ENCODE measurements around the gene NELFA. TPM values are rescaled to one million over a fixed set of nuclear protein-coding genes. Genes with fewer than 3 reads are reported as not detected.

Gene NELFA
- total RNA-seq, 1 experiment from 2014 or later = 17.3 TPM

DNA sequence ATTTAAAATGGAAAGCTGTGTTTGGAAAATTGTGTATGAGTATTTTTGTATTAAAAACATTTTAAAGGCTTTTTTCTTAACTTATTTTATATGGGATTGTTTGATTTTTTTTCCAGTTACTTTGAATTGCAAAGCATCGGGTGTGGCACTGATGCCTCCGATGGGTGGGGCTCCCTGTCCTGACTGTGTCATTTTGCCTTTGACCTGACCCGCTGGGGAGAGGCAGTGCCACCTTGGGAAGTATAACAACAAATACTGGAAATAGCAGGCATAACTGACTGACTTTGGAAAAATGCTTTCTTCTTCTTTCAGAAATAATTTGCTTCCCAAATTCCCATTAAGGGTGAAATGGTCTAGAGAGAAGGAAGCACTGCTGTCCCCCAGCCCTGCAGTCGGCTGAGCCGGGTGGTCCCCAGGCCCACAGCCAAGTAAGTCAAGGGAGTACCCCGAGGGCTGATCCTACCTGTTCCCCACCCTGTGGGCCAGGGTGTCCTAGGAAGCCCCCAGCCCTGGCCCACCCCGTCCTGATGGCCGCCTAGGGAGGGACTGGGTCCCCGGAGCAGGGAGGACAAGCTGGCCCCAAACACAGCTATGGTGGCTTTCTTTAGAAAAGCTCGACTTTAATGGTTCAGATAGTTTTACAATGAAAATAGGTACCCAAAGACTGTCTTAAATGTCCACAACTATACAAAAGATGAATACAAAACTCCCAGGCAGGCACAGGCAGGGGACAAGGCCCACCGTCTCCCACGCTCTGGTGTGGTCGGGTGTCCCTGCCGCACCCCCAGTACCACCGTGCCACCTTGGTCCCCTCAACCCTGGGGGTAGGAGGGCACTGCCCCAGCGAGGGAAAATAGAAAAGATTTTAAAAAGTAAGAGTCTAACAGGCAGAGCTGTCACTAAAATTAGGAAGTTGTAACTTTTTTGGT is 26.4 kb downstream of the NELFA start:
- no peak for DNase-seq (ENCODE audit: low read depth)

DNA sequence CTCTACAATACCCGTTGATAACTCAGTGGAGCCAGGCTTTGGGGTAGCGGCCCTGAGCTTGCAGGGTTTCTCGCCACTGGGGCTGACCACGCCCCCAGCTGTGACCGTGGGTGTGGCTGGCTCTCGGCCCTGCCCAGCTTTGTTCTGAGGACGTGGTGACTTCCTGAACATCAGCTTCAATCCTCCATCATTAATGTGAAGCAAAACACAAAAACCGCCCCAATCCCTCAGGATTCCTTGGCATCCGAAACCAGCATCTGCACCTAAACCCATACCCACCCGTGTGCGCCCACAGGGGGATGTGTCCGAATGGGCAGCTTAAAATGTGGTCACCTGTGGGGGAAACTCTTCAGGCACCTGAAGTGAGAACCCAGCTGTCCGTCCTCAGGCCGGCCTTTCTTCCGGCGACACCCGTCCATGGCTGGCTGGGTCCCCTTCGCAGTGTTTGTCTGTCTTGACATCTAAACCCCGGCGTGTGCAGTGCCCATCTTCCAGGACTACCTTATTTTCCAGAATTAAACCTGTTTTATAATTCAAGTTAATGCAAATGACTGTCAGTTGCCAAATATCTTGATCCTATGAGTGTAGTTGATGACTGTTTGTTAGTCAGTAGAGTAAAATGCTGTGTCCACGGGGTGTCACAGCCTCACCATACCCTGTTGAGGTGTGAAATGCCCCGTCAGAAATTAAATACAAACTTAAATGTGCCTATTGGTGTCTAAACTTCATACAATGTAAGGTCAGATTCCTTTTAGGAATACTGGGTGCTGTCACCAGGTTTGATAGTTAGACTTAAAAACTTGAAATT is 27.3 kb downstream of the NELFA start:
- peak; percentile 29 for DNase-seq (ENCODE audit: low read depth)

DNA sequence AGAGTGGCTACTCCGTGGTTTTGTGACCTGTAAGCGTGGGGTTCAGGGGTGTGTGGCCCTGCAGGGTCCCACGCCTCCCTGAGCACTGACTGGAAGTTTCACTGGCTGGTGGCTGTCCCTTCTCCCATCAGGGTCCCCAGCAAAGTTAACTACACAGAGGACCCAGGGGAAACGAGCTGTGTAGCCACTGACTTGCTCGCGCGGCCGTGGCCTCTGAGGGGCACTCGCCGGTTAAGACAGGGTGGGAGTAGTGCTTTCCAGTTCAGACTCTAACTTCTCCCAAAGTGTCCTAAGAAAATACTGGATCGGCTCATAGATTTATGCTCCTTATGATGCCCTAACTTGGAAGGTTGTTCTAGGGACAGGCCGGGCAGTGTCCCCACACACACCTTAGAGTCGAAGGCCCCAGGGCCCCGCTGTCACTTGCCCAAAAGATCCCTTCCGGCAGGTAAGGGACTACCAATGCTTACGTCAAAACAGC is 28.2 kb downstream of the NELFA start:
- no peak for DNase-seq (ENCODE audit: low read depth)

DNA sequence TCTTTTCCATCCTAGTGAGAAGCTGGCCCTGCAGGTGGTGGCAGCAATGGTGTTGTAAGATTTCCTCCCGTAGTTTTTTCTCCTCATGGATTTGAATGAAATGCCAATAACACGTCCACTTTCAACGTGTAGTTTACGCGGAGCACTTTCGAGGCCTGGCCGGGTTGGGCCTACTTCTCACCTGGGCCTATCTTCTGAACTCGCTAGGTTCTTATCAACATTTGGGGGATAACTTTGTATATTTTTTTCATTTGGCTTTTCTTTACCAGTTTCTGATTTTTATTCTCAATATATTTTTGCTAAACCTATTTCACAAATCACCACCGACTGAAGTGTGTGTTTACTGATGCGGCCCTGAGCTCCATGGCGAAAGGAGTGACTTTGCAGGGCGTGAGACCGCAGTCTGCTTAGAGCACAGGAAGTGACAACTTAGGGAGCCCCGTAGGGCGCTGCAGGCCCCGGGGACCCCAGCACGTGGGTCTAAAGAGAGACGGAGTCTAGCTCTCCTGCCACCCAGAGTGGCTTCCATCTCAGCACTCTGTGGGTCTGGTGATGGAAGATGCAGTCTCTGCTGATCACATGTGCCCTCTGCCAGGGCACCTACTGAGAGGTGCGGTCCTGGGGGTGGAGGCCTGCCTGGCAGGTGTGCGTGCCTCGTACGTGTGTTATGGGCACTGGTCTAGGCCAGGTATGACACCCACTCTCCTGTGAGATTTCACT is 29.1 kb downstream of the NELFA start:
- DNase-seq (ENCODE audit: low read depth) = no peak

DNA sequence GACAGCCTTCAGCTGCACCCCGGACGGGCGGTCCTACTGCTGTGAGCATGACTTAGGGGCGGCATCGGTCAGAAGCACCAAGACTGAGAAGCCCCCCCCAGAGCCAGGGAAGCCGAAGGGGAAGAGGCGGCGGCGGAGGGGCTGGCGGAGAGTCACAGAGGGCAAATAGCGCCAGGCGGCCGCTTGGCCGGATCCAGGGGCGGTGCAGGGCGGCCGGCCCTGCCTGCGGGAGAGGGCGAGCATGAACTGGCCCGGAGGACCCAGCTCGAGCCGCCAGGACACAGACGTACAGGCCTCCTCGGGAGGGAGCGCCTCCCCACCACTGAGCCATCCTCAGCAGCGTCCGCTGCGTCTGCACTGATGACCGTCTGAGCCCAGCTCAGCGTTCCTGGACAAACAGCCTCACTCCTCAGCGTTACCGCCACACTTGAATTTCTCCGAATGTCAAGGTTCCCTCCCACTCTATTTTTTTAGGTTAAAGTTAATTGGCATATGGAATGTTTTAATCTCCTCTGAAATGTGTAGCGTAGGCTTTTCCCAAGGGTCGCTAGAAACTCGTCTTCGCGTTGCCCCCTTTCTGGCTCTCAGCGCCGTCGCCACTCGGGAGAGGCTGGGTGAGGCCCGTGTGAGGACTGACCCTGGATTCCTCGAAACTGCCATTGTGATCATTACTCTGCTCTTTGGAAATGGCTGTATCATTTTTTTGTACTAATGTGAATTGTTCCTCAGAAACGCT is 29.9 kb downstream of the NELFA start:
- DNase-seq (ENCODE audit: low read depth) = no peak

DNA sequence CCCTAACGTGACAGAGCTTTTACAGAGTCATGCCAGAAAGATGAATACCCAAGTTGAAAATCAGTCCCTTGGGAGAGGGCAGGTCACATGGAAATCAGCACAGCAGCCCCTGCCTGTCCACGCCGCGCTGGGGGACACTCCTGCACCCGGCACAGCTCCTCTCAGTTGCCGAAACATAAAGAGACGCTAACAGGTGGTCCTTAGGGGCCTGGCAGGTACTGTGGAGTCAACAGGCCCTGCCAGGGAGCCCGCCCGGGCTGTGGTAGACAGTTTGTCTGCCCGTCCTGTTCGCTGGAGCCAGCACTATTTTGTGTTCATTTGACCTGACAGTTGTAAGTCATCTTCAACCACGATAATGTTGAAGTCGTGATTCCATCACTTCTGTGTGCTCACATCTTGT is 30.5 kb downstream of the NELFA start:
- DNase-seq (ENCODE audit: low read depth) = no peak

DNA sequence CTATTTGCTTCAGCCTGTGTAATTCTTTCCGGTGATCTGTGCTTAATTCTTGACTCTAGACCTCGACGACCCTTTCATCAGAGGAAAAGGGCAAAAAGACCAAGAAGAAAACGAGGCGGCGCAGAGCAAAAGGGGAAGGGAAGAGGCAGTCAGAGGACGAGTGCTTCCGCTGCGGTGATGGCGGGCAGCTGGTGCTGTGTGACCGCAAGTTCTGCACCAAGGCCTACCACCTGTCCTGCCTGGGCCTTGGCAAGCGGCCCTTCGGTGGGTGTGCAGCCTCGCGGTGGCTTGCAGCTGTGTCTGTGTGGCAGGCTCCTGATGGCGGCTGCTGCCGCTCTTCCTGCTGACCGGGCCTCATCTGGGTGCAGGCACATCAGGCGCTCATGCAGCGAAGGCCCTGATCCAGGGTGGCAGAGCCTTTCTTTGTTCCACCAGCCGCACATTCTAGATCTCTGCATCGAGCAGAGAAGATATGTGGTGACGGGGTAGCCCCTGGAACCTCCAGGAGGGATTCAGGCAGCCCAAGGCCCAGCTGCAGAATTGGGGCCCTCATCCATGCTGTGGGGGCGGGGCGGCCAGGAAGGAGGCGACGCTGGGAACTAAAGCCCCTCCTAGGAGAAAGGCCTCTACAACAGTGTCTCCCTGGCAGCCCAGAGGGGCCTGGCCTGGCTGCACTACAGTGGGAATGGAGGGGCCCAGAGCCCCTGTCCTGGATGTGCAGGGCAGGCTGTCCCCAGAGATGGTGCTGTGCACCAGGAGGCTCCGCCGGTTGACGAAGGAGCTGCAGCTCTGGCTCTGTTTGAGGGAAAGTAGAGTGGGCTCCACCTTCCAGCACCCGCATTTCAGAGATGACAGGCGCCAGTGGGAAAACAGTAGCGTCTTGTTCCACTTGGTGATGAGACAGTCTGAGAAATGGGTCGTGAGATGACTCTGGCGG is 32.1 kb downstream of the NELFA start:
- no peak for DNase-seq (ENCODE audit: low read depth)

DNA sequence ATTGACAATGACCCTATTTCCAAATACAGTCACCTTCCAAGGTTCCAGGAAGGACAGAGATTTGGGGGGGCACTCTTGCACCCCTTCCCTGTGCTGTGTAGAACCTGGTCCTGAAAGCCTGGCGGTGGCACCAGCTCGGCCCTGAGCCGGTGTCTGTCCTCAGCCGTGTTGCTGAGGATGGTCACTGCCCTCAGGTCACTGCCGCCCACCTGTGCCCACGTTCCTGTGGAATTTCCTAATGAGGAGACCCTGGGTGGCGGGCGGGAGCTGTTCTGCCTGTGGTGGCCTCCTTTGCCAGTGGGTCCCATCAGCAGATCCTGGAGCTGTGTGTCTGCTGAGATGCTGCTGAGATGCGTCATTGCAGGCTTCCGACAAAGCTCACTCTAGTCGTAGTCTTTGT is 32.9 kb downstream of the NELFA start:
- DNase-seq (ENCODE audit: low read depth) = no peak

DNA sequence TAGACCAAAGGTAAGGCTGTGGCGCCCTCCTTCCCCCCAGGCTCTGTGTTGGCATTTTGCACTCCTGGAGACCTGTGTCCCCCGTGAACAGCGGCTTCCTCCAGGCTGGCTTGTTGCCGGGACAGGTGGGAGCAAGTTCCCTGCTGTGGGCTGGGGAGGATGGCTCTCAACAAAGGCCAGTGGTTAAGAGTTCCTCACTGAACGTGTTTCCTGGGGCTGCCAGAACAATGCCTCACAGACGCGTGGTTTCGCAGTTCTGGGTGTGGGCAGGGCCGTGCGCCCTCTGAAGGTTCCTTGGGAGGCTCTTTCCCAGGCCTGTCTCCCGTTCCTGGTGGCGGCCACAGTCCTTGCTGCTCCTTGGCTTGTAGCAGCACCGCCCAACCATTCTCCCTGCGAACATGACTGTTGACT is 33.4 kb downstream of the NELFA start:
- no peak for DNase-seq (ENCODE audit: low read depth)

DNA sequence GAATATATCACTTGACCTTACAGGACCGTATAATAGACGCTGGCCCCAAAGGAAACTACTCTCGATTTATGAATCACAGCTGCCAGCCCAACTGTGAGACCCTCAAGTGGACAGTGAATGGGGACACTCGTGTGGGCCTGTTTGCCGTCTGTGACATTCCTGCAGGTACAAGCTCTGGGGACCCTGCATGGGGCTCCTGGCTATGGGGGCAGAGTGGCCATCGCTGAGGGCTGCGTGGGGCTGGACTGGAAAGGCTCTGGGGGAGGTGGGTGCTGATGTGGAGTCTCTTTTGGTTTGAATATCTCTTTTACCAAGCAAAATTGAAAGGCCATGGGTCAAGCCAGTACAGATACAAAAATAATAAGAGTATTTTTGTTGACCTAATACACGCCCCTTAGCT is 33.9 kb downstream of the NELFA start:
- DNase-seq (ENCODE audit: low read depth) = no peak

DNA sequence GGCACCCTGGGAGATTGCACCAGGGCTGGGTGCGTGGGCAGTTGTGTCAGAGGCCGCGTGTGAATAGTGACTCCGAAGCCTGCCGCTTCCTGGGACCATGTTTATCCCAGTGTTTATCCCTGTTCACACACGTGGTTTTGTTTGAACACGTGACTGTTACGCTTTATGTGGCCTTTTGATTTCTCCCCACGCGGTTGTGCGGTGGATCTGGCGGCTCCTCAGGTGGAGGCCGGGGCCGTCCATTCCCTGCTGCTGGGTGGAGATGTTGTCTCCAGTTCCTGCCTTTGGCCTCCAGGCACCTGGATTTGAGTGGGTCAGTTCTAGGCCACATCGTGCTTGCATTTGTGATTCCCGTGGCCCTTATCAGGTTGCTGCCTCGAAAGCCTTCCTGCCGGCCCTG is 35.1 kb downstream of the NELFA start:
- DNase-seq (ENCODE audit: low read depth) = no peak

DNA sequence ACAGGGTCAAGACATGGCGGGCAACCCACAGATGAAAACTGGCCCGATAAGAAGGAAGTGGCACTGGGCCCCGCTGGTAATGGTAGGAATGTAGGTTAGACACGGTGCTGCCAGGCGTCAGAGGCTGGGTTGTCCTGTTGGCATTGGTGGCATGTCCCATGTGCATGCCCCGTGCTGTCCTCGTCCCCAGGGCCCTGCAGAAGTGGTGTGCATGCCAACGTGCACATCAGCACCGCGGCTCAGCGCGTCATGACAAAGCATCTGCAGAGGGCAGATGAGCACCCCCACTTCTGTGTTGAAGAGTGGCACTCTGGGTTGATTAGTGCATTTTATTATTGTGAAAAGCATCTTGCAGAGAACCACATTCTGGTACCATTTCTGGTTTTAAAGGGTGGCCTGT is 35.6 kb downstream of the NELFA start:
- no peak for DNase-seq (ENCODE audit: low read depth)

DNA sequence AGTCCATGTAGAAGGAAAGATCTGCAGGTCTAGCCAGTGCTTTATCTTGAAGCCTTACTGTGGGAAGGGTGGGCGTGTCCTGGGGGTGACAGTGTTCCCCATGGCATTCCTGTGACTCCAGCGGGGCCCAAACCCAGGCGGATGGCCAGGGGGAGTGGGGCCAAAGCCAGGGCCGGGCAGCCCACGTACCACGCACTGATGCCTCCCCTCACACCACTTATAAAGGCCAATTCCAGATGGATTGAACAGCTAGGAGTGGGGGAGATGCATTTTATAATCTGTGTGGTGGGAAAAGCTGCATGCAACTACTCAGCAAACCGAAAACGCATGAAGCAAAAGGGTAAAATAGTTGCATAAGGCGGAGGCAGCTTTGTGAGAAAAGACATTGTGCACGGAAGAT is 36.4 kb downstream of the NELFA start:
- no peak for DNase-seq (ENCODE audit: low read depth)

DNA sequence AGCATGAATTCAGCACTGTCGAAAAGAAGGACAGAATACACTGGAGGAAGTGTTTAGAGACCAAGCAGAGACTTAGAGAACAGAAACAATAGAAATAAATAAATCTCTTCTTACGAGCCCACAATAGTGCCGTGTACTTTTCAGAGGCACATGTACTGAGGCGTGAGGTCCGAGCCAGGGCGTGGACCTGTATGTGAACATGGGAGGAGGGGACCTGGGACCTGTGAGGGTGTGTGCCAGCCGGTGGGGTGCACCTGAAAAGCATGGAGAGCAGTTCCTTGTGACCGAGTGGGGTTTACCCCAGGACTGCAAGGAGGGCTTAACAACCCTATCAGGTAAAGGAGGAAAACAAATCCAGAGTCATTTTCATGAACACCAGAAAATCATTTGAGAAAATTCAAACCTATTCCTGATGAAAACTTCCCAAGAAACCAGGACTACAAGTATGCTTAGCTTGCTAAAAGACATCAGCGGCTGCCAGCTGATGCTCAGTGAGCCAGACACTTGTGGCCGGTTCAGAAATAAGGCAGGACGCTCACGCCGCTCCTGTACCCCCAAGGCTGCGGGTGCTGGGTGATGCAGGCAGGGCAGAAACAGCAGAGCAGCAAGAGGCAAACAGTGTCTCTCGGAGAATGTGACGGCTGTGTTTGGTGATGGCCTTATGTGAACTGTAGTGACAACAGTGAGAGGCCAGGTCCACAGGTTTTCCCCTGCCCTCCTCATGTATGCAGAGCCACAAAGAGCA is 37.1 kb downstream of the NELFA start:
- no peak for DNase-seq (ENCODE audit: low read depth)

DNA sequence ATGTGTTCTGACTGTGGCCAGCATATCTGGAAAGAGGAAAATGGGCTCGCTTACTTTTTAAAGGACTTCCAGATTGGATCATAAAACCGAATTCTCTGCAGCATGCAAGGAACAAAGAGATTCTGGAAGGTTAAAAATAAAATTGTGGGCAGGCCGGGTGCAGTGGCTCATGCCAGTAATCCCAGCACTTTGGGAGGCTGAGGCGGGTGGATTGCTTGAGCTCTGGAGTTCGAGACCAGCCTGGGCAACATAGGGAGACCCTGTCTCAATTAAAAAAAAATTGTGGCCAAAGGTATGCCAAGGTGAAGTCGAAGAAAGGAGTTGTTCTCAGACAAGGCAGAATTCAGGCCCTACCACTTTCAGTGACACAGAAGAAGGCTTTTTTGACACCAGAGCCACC is 37.8 kb downstream of the NELFA start:
- DNase-seq (ENCODE audit: low read depth) = no peak

DNA sequence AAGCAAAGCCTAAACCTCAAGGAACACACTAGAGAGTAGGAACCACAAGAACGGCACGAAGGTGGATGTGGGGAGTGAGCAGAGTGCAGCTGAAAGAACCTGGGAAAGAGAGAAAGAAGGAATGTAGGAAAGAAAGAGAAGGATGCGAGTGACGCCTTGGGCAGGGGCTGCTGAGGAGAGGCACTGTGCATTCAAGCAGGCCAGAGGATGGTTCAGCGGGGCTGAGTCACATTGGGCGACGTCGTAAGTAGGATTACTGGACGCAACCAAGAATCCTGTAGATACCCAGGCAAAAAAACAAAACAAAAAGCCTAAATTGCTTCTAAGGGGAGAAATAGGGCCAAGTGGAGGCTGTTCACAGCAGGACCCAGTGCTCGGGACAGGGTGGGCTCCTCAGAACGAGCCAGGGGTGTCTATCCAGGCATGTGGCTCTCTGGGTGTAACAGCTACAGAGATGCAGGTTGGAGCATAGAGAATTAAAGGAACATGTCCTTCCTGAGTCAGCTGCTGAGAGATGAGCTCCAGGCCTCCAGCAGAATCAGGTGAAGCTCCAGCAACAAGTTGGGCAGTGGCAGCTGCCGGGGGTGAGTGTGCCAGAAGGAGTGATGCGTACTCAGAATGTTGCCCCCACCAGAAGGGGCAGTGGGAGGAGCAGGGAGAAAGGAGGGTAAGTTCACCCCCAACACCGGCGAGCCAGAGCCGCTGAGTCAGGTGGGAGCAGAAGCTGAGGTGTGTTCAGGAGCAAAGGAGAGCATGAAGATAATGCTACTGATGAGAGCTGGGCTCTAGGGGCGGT is 38.6 kb downstream of the NELFA start:
- no peak for DNase-seq (ENCODE audit: low read depth)

DNA sequence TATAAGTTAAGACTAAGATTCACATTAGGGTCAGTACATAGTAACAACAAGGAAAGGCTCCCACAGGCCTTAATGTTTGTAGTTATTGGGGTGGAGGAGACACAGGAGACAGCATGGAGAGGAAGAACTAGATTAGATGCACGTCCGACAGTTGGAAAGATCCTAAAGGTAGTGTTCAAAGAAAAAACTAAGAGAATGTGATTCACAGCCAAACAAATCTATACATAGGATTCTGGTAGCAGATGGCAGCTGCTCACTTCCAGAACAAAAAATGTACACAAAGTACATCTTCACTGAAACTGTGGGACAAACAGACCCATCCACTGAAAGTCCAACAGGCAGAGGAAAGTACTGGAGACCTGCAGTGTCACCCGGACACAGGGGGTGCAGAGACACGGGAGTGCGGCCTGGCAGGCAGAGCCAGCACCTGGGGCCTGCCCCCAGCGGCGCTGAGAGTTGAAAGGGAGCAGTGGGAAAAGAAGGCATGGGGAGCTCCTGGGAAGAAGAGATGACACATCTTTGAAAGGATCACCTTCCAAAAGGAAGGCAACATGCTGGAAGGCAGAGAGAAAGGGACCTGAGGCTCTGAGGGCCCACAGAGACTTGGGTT is 40.0 kb downstream of the NELFA start:
- DNase-seq (ENCODE audit: low read depth) = no peak

DNA sequence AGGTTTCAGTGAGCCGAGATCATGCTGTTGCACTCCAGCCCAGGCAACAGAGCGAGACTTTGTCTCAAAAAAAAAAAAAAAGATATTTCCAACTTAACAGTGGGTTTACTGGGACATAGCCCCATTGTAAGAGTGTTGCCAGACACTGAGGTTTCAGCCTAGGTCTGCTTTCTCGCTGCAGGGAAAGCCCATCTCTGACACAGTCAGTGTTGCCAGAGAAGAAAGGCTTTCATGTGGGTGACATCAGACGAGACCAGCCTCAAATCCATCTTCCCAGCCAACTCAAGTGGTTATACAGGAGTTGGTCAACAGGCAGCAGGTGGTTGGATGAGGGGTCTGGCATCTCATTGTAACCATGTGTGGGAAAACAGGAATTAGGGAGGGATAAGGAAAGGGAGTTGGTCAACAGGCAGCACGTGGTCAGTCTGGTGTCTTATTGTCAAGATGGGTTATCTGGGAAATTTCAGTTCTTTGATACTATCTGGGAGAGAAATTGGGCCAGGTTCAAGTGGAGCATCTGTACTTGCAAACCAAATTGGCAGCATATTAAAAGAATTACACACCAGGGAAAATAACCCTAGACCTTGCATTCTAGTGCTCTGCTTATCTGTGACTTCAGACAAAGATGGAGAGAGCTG is 41.1 kb downstream of the NELFA start:
- DNase-seq (ENCODE audit: low read depth) = no peak

Data from M059J (cell line).